WTC11 (cell line): Measurements from ENCODE around the gene CAMKMT. TPM values are rescaled to one million over a fixed set of nuclear protein-coding genes. Genes with fewer than 3 reads are reported as not detected.

Experiments used
- ATAC-seq: fragments of 200-7000 bp; cut with Tn5 transposase; 2 replicates; pipeline ENCODE4 v1.10.0; 2021; ENCODE audit warnings: mild to moderate bottlenecking, moderate library complexity
- CTCF ChIA-PET: fragments of 300-600 bp; sonication (Branson Sonifier 250); formaldehyde crosslinking; loops from one replicate; lab custom pipeline; 2021; ENCODE audit warnings: antibody characterized with exemption; lab: Charles Lee
- POLR2A ChIA-PET: fragments of 350-600 bp; sonication (Branson Sonifier 250); formaldehyde crosslinking; loops from one replicate; lab custom pipeline; 2021; ENCODE audit warnings: antibody characterized with exemption; lab: Charles Lee
- DNase-seq: peaks from one replicate; pipeline ENCODE4 v3.0.0; 2021; ENCODE audit warnings: low spot score
- H3K27ac Mint-ChIP-seq: 2 replicates; pipeline ENCODE4 v1.8.0; 2021; ENCODE audit warnings: mixed read lengths
- H3K27me3 Mint-ChIP-seq: 2 replicates; pipeline ENCODE4 v1.8.0; 2021; ENCODE audit warnings: low read depth, mild to moderate bottlenecking, moderate library complexity, mixed read lengths
- H3K36me3 Mint-ChIP-seq: 2 replicates; pipeline ENCODE4 v1.8.0; 2021; ENCODE audit warnings: mixed read lengths
- H3K4me1 Mint-ChIP-seq: 2 replicates; pipeline ENCODE4 v1.8.0; 2022; ENCODE audit warnings: mixed read lengths
- H3K4me3 Mint-ChIP-seq: 2 replicates; pipeline ENCODE4 v1.8.0; 2021; ENCODE audit warnings: mild to moderate bottlenecking, moderate library complexity, mixed read lengths
- H3K9me3 Mint-ChIP-seq: 2 replicates; pipeline ENCODE4 v1.8.0; 2021; ENCODE audit warnings: mixed read lengths
- CBFB ChIP-seq: sonication (generic); formaldehyde crosslinking; IDR thresholded peaks from 2 replicates; pipeline ENCODE4 v1.8.1; 2022; ENCODE audit warnings: mild to moderate bottlenecking, low read depth, missing genetic modification reagents
- FOXK1 ChIP-seq: sonication (generic); formaldehyde crosslinking; IDR thresholded peaks from 2 replicates; pipeline ENCODE4 v1.8.0; 2022; ENCODE audit warnings: mild to moderate bottlenecking, moderate library complexity, missing genetic modification reagents
- GABPB1 ChIP-seq: sonication (generic); formaldehyde crosslinking; IDR thresholded peaks from 2 replicates; pipeline ENCODE4 v1.8.1; 2023; ENCODE audit warnings: mild to moderate bottlenecking, missing genetic modification reagents
- MXD4 ChIP-seq: fragments of 250-450 bp; sonication (Bioruptor Pico); IDR thresholded peaks from 2 replicates; pipeline ENCODE4 v1.8.0; 2021; ENCODE audit warnings: mild to moderate bottlenecking, moderate library complexity, borderline replicate concordance
- MYBL2 ChIP-seq: sonication (generic); formaldehyde crosslinking; IDR thresholded peaks from 2 replicates; pipeline ENCODE4 v1.8.1; 2023; ENCODE audit warnings: mild to moderate bottlenecking, moderate library complexity, missing genetic modification reagents
- NFATC4 ChIP-seq: fragments of 250-450 bp; sonication (Bioruptor Pico); IDR thresholded peaks from 2 replicates; pipeline ENCODE4 v1.9.0; 2021; ENCODE audit warnings: mild to moderate bottlenecking
- NR2C2 ChIP-seq: sonication (generic); formaldehyde crosslinking; IDR thresholded peaks from 2 replicates; pipeline ENCODE4 v1.8.0; 2022; ENCODE audit warnings: mild to moderate bottlenecking, missing genetic modification reagents
- SOX15 ChIP-seq: fragments of 250-450 bp; sonication (Bioruptor Pico); IDR thresholded peaks from 2 replicates; pipeline ENCODE4 v1.9.0; 2021; ENCODE audit warnings: mild to moderate bottlenecking
- ZNF138 ChIP-seq: sonication (generic); formaldehyde crosslinking; conservative IDR thresholded peaks from 2 replicates; pipeline ENCODE4 v1.8.1; 2022; ENCODE audit warnings: mild to moderate bottlenecking, moderate library complexity, missing genetic modification reagents
- ZNF219 ChIP-seq: sonication (generic); formaldehyde crosslinking; IDR thresholded peaks from 2 replicates; pipeline ENCODE4 v1.8.0; 2023; ENCODE audit warnings: missing genetic modification reagents, mild to moderate bottlenecking, borderline replicate concordance
- ZNF317 ChIP-seq: sonication (generic); formaldehyde crosslinking; IDR thresholded peaks from 2 replicates; pipeline ENCODE4 v1.8.1; 2023; ENCODE audit warnings: low read depth, mild to moderate bottlenecking, moderate library complexity, missing genetic modification reagents, borderline replicate concordance
- ZNF396 ChIP-seq: fragments of 250-450 bp; sonication (Bioruptor Pico); IDR thresholded peaks from 2 replicates; pipeline ENCODE4 v1.8.0; 2021; ENCODE audit warnings: mild to moderate bottlenecking, moderate library complexity, borderline replicate concordance
- total RNA-seq: library from RNA; stranded (reverse); gene quantifications from 3 replicates; pipeline ENCODE4 v1.2.3, GENCODE V29; 2021
- TF ChIP-seq, protein P1 (sequence below): sonication (generic); formaldehyde crosslinking; IDR thresholded peaks from 2 replicates; pipeline ENCODE4 v1.8.0; 2023; ENCODE audit warnings: missing genetic modification reagents, mild to moderate bottlenecking, borderline replicate concordance
- TF ChIP-seq, protein P2 (sequence below): sonication (generic); formaldehyde crosslinking; IDR thresholded peaks from 2 replicates; pipeline ENCODE4 v1.8.0; 2023; ENCODE audit warnings: missing genetic modification reagents
- TF ChIP-seq, protein P3 (sequence below): sonication (generic); formaldehyde crosslinking; IDR thresholded peaks from 2 replicates; pipeline ENCODE4 v1.8.0; 2023; ENCODE audit warnings: mild to moderate bottlenecking, missing genetic modification reagents
- TF ChIP-seq, protein P4 (sequence below): fragments of 250-450 bp; sonication (Bioruptor Pico); IDR thresholded peaks from 2 replicates; pipeline ENCODE4 v2.1.2; 2022; ENCODE audit warnings: mild to moderate bottlenecking, moderate library complexity
- TF ChIP-seq, protein P5 (sequence below): sonication (generic); formaldehyde crosslinking; IDR thresholded peaks from 2 replicates; pipeline ENCODE4 v1.8.1; 2023; ENCODE audit warnings: mild to moderate bottlenecking, missing genetic modification reagents, moderate library complexity
- TF ChIP-seq, protein P6 (sequence below): sonication (generic); formaldehyde crosslinking; IDR thresholded peaks from 2 replicates; pipeline ENCODE4 v1.8.1; 2022; ENCODE audit warnings: low read depth, mild to moderate bottlenecking, moderate library complexity, missing genetic modification reagents, borderline replicate concordance
- TF ChIP-seq, protein P7 (sequence below): sonication (generic); formaldehyde crosslinking; IDR thresholded peaks from 2 replicates; pipeline ENCODE4 v1.8.1; 2022; ENCODE audit warnings: low read depth, missing genetic modification reagents, borderline replicate concordance
- TF ChIP-seq, protein P8 (sequence below): sonication (generic); formaldehyde crosslinking; IDR thresholded peaks from 2 replicates; pipeline ENCODE4 v1.8.1; 2022; ENCODE audit warnings: mild to moderate bottlenecking, moderate library complexity, missing genetic modification reagents

CAMKMT gene
- total RNA-seq, 1 experiment from 2014 or later = 20.6 TPM

DNA sequence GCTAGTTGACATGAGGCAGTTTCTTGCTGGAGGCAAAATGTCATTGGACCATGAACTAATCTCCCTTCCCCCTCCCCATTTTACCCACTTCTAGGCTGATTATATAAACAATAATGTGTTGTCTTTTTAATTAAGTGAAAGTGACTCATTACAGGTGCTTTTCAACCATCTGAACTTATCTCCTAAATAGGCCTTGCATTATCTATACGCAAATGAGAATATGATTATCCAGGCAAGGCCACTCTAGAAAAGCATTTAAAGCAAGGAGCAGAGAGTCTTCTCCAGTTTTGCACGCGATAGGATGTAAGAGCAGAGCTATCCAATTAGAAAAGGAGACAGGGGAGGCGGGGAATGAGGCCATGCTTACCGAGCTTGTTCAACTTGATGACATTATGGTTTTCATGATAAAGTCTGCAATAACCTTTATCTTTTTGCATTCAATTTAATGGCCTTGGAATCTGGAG, 293.7 kb downstream of the CAMKMT start:
- H3K9me3 Mint-ChIP-seq = no peaks in the 10 kb centered on the region
- H3K27me3 Mint-ChIP-seq = no peaks in the 10 kb centered on the region
- ChIA-PET CTCF (interaction anchor here (0.8 kb wide), 1 partner anchor 176 kb away, joined by 3 read pairs; no protein-coding TSS in a partner anchor), POLR2A (interaction anchor here (0.5 kb wide), 1 partner anchor 55 kb away, joined by 4 read pairs; no protein-coding TSS in a partner anchor)
- ATAC-seq (no peak), DNase-seq (no peak)
- no peaks in the 10 kb centered on the region for H3K36me3 Mint-ChIP-seq
- no peak overlapping the region for H3K4me3 Mint-ChIP-seq
- peaks cover 42% of the 10 kb centered on the region for H3K4me1 Mint-ChIP-seq
- H3K27ac Mint-ChIP-seq = no peak overlapping the region
- TF ChIP-seq ZNF396 (CRISPR knock-in tag) (no peak), ZNF138 (no peak), NFATC4 (no peak)
- TF ChIP-seq, protein P1, sequence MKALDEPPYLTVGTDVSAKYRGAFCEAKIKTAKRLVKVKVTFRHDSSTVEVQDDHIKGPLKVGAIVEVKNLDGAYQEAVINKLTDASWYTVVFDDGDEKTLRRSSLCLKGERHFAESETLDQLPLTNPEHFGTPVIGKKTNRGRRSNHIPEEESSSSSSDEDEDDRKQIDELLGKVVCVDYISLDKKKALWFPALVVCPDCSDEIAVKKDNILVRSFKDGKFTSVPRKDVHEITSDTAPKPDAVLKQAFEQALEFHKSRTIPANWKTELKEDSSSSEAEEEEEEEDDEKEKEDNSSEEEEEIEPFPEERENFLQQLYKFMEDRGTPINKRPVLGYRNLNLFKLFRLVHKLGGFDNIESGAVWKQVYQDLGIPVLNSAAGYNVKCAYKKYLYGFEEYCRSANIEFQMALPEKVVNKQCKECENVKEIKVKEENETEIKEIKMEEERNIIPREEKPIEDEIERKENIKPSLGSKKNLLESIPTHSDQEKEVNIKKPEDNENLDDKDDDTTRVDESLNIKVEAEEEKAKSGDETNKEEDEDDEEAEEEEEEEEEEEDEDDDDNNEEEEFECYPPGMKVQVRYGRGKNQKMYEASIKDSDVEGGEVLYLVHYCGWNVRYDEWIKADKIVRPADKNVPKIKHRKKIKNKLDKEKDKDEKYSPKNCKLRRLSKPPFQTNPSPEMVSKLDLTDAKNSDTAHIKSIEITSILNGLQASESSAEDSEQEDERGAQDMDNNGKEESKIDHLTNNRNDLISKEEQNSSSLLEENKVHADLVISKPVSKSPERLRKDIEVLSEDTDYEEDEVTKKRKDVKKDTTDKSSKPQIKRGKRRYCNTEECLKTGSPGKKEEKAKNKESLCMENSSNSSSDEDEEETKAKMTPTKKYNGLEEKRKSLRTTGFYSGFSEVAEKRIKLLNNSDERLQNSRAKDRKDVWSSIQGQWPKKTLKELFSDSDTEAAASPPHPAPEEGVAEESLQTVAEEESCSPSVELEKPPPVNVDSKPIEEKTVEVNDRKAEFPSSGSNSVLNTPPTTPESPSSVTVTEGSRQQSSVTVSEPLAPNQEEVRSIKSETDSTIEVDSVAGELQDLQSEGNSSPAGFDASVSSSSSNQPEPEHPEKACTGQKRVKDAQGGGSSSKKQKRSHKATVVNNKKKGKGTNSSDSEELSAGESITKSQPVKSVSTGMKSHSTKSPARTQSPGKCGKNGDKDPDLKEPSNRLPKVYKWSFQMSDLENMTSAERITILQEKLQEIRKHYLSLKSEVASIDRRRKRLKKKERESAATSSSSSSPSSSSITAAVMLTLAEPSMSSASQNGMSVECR (CRISPR knock-in tag) = no peak
- TF ChIP-seq, all 79 proteins: peak for 0

DNA sequence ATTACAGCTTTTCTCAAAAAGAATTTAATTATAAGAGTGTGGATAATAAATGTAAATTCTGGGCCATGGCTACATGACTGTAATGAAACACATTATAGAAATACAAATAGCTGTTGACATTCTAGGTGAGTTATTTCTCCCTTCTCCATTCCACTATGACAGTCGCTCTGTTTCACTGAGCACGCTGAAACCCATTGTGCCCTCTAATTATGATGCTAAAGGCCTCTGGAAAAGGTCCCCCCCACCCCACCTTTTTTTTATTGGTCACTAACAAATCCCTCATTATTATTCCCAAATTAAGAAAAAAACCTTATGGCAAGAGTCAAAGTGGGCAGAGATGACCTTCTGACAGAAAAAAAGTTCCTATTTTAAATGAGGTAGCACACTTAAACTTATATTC, 294.7 kb downstream of the CAMKMT start:
- no peak overlapping the region for H3K27ac Mint-ChIP-seq
- H3K4me3 Mint-ChIP-seq = no peak overlapping the region
- H3K27me3 Mint-ChIP-seq = no peaks in the 10 kb centered on the region
- DNase-seq = no peak
- POLR2A ChIA-PET = no interaction called here
- CTCF ChIA-PET = no interaction called here
- no peaks in the 10 kb centered on the region for H3K9me3 Mint-ChIP-seq
- H3K36me3 Mint-ChIP-seq = no peaks in the 10 kb centered on the region
- peak; percentile 27; the same call in 1 of the 2 replicates for ATAC-seq
- H3K4me1 Mint-ChIP-seq = peaks cover 39% of the 10 kb centered on the region
- no peak for TF ChIP-seq FOXK1
- TF ChIP-seq, protein P2, sequence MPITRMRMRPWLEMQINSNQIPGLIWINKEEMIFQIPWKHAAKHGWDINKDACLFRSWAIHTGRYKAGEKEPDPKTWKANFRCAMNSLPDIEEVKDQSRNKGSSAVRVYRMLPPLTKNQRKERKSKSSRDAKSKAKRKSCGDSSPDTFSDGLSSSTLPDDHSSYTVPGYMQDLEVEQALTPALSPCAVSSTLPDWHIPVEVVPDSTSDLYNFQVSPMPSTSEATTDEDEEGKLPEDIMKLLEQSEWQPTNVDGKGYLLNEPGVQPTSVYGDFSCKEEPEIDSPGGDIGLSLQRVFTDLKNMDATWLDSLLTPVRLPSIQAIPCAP = no peak
- TF ChIP-seq, protein P3, sequence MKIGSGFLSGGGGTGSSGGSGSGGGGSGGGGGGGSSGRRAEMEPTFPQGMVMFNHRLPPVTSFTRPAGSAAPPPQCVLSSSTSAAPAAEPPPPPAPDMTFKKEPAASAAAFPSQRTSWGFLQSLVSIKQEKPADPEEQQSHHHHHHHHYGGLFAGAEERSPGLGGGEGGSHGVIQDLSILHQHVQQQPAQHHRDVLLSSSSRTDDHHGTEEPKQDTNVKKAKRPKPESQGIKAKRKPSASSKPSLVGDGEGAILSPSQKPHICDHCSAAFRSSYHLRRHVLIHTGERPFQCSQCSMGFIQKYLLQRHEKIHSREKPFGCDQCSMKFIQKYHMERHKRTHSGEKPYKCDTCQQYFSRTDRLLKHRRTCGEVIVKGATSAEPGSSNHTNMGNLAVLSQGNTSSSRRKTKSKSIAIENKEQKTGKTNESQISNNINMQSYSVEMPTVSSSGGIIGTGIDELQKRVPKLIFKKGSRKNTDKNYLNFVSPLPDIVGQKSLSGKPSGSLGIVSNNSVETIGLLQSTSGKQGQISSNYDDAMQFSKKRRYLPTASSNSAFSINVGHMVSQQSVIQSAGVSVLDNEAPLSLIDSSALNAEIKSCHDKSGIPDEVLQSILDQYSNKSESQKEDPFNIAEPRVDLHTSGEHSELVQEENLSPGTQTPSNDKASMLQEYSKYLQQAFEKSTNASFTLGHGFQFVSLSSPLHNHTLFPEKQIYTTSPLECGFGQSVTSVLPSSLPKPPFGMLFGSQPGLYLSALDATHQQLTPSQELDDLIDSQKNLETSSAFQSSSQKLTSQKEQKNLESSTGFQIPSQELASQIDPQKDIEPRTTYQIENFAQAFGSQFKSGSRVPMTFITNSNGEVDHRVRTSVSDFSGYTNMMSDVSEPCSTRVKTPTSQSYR (CRISPR knock-in tag) = no peak
- TF ChIP-seq, protein P4, sequence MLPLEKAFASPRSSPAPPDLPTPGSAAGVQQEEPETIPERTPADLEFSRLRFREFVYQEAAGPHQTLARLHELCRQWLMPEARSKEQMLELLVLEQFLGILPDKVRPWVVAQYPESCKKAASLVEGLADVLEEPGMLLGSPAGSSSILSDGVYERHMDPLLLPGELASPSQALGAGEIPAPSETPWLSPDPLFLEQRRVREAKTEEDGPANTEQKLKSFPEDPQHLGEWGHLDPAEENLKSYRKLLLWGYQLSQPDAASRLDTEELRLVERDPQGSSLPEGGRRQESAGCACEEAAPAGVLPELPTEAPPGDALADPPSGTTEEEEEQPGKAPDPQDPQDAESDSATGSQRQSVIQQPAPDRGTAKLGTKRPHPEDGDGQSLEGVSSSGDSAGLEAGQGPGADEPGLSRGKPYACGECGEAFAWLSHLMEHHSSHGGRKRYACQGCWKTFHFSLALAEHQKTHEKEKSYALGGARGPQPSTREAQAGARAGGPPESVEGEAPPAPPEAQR = no peak
- no peak for TF ChIP-seq ZNF317 (CRISPR knock-in tag)
- no peak for TF ChIP-seq MXD4 (CRISPR knock-in tag)
- TF ChIP-seq ZNF219 = no peak
- TF ChIP-seq NR2C2 (CRISPR knock-in tag) = no peak
- TF ChIP-seq, protein P5, sequence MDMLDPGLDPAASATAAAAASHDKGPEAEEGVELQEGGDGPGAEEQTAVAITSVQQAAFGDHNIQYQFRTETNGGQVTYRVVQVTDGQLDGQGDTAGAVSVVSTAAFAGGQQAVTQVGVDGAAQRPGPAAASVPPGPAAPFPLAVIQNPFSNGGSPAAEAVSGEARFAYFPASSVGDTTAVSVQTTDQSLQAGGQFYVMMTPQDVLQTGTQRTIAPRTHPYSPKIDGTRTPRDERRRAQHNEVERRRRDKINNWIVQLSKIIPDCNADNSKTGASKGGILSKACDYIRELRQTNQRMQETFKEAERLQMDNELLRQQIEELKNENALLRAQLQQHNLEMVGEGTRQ (CRISPR knock-in tag) = no peak
- no peak for TF ChIP-seq SOX15 (CRISPR knock-in tag)
- TF ChIP-seq, protein P6, sequence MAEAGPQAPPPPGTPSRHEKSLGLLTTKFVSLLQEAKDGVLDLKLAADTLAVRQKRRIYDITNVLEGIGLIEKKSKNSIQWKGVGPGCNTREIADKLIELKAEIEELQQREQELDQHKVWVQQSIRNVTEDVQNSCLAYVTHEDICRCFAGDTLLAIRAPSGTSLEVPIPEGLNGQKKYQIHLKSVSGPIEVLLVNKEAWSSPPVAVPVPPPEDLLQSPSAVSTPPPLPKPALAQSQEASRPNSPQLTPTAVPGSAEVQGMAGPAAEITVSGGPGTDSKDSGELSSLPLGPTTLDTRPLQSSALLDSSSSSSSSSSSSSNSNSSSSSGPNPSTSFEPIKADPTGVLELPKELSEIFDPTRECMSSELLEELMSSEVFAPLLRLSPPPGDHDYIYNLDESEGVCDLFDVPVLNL (CRISPR knock-in tag) = no peak
- TF ChIP-seq CBFB (CRISPR knock-in tag) = no peak
- TF ChIP-seq GABPB1 (CRISPR knock-in tag) = no peak
- TF ChIP-seq, protein P7, sequence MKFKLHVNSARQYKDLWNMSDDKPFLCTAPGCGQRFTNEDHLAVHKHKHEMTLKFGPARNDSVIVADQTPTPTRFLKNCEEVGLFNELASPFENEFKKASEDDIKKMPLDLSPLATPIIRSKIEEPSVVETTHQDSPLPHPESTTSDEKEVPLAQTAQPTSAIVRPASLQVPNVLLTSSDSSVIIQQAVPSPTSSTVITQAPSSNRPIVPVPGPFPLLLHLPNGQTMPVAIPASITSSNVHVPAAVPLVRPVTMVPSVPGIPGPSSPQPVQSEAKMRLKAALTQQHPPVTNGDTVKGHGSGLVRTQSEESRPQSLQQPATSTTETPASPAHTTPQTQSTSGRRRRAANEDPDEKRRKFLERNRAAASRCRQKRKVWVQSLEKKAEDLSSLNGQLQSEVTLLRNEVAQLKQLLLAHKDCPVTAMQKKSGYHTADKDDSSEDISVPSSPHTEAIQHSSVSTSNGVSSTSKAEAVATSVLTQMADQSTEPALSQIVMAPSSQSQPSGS (CRISPR knock-in tag) = no peak
- no peak for TF ChIP-seq MYBL2 (CRISPR knock-in tag)
- TF ChIP-seq, protein P8, sequence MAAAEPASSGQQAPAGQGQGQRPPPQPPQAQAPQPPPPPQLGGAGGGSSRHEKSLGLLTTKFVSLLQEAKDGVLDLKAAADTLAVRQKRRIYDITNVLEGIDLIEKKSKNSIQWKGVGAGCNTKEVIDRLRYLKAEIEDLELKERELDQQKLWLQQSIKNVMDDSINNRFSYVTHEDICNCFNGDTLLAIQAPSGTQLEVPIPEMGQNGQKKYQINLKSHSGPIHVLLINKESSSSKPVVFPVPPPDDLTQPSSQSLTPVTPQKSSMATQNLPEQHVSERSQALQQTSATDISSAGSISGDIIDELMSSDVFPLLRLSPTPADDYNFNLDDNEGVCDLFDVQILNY = no peak
